HepG2 (cell line): ENCODE results near the gene IGFBP5. TPM values are rescaled to one million over a fixed set of nuclear protein-coding genes. Genes with fewer than 3 reads are reported as not detected.

Experiments
- ATAC-seq: fragments of 200-7000 bp; cut with Tn5 transposase; 3 replicates; pipeline ENCODE4 v1.9.1; 2020; ENCODE audit warnings: mild to moderate bottlenecking, moderate library complexity
- BruUV-seq: library from RNA; stranded (reverse); fragments of 400-500 nt; replicated peaks from 2 replicates; lab custom pipeline; 2021; lab: Mats Ljungman, UMichigan
- CTCF ChIA-PET: fragments of 300-600 bp; formaldehyde crosslinking; extraction: SDS; loops from one replicate; lab custom pipeline; 2021; ENCODE audit warnings: low total read pairs, inconsistent platforms, low intra/inter-chr PET ratio; lab: Yijun Ruan, JAX
- POLR2A ChIA-PET: fragments of 350-600 bp; sonication (Branson Sonifier 250); formaldehyde crosslinking; loops from one replicate; lab custom pipeline; 2020; ENCODE audit warnings: antibody characterized with exemption, inconsistent platforms; lab: Yijun Ruan, JAX
- DNase-seq: peaks from one replicate; pipeline ENCODE4 v3.0.0-alpha.2; 2015; ENCODE audit warnings: low spot score
- FAIRE-seq: peaks from 3 replicates; lab custom pipeline; 2011; peaks lifted over from hg19 to GRCh38; lab: Jason Lieb, UNC
- H2AFZ ChIP-seq: one replicate; pipeline ENCODE4 v1.6.1; 2011; ENCODE audit warnings: low read length, inconsistent platforms
- H3K27ac ChIP-seq: fragments of 300-600 bp; 3 replicates; pipeline ENCODE4 v1.8.0; 2011; ENCODE audit warnings: mixed run types, mild to moderate bottlenecking, mixed read lengths, low read length, inconsistent platforms; ENCODE audit not compliant: insufficient read depth; ENCODE audit errors: extremely low read length
- H3K27me3 ChIP-seq, 2 experiments: fragments of 200-600 bp in 1 of 2; 2 replicates in 1 of 2; 3 replicates in 1 of 2; pipeline versions ENCODE4 v1.6.0 to v1.8.0; 2011; ENCODE audit warnings: low read length in 2 of 2, mild to moderate bottlenecking in 2 of 2, moderate library complexity in 2 of 2, inconsistent platforms in 1 of 2; ENCODE audit not compliant: insufficient read depth in 2 of 2, control insufficient read depth in 1 of 2
- H3K36me3 ChIP-seq, 2 experiments: fragments of 200-600 bp in 1 of 2; replicated peaks in 1 of 2; 2 replicates in 1 of 2; 3 replicates in 1 of 2; pipeline versions ENCODE4 v1.5.1 to v1.8.0; 2011; ENCODE audit warnings: low read length in 2 of 2, inconsistent platforms in 1 of 2; ENCODE audit not compliant: insufficient read depth in 2 of 2, control insufficient read depth in 1 of 2
- H3K4me1 ChIP-seq: 2 replicates; pipeline ENCODE4 v1.5.1; 2012; ENCODE audit warnings: low read length, inconsistent platforms; ENCODE audit not compliant: insufficient read depth
- H3K4me2 ChIP-seq: 2 replicates; pipeline ENCODE4 v1.6.0; 2011; ENCODE audit warnings: low read depth, low read length, inconsistent platforms
- H3K4me3 ChIP-seq, 3 experiments: fragments of 200-600 bp in 1 of 3; sonication (generic), shearing (Covaris generic) in 1 of 3; replicated peaks in 1 of 3; 2 replicates each; pipeline ENCODE4 v1.5.1; 2011 to 2016; ENCODE audit warnings: low read length in 3 of 3, inconsistent platforms in 2 of 3, low read depth in 2 of 3, mild to moderate bottlenecking in 2 of 3, control low read depth in 1 of 3, mixed read lengths in 1 of 3; ENCODE audit not compliant: insufficient read depth in 1 of 3
- H3K79me2 ChIP-seq: one replicate; pipeline ENCODE4 v1.6.1; 2011; ENCODE audit warnings: low read length, inconsistent platforms; ENCODE audit not compliant: insufficient read depth
- H3K9ac ChIP-seq: 2 replicates; pipeline ENCODE4 v1.6.0; 2011; ENCODE audit warnings: mild to moderate bottlenecking, low read depth, low read length, inconsistent platforms; ENCODE audit not compliant: insufficient read depth
- H3K9me3 ChIP-seq: 2 replicates; pipeline ENCODE4 v1.5.1; 2012; ENCODE audit warnings: mild to moderate bottlenecking, low read length
- H4K20me1 ChIP-seq: 2 replicates; pipeline ENCODE4 v1.6.0; 2011; ENCODE audit warnings: inconsistent platforms, mild to moderate bottlenecking, low read length, moderate library complexity; ENCODE audit not compliant: insufficient read depth
- BCL6 ChIP-seq: IDR thresholded peaks from 2 replicates; pipeline ENCODE4 v1.6.1; 2016; ENCODE audit warnings: missing genetic modification reagents, missing compliant biosample characterization
- GZF1 ChIP-seq: sonication (generic); formaldehyde crosslinking; IDR thresholded peaks from 2 replicates; pipeline ENCODE4 v1.5.1; 2020; ENCODE audit warnings: mild to moderate bottlenecking, missing genetic modification reagents
- HES4 ChIP-seq: sonication (generic); formaldehyde crosslinking; IDR thresholded peaks from 2 replicates; pipeline ENCODE4 v1.9.0; 2021; ENCODE audit warnings: mild to moderate bottlenecking, missing genetic modification reagents, borderline replicate concordance
- HIC2 ChIP-seq: sonication (generic); formaldehyde crosslinking; IDR thresholded peaks from 2 replicates; pipeline ENCODE4 v1.9.0; 2022; ENCODE audit warnings: low read depth, missing genetic modification reagents
- HMGXB3 ChIP-seq: sonication (generic); formaldehyde crosslinking; IDR thresholded peaks from 2 replicates; pipeline ENCODE4 v1.4.0; 2020; ENCODE audit warnings: missing genetic modification reagents, borderline replicate concordance
- HNRNPLL ChIP-seq: fragments of 200-400 bp; formaldehyde crosslinking; IDR thresholded peaks from 2 replicates; pipeline ENCODE4 v1.6.1; 2017; ENCODE audit warnings: mild to moderate bottlenecking, low read depth, low read length; ENCODE audit not compliant: poor library complexity, severe bottlenecking
- KDM2A ChIP-seq: sonication (generic); formaldehyde crosslinking; IDR thresholded peaks from 2 replicates; pipeline ENCODE4 v1.4.0; 2020; ENCODE audit warnings: low read depth, missing genetic modification reagents, borderline replicate concordance
- KMT2A ChIP-seq: sonication (generic); formaldehyde crosslinking; IDR thresholded peaks from 2 replicates; pipeline ENCODE4 v1.4.0; 2020; ENCODE audit warnings: missing genetic modification reagents
- MAFG ChIP-seq: sonication (generic); formaldehyde crosslinking; IDR thresholded peaks from 2 replicates; pipeline ENCODE4 v1.5.1; 2020; ENCODE audit warnings: mild to moderate bottlenecking, missing genetic modification reagents
- MEF2D ChIP-seq: sonication (generic); formaldehyde crosslinking; IDR thresholded peaks from 2 replicates; pipeline ENCODE4 v1.5.1; 2020; ENCODE audit warnings: mild to moderate bottlenecking, missing genetic modification reagents
- NR2F2 ChIP-seq: IDR thresholded peaks from 2 replicates; pipeline ENCODE4 v1.6.1; 2012; ENCODE audit warnings: low read depth, inconsistent platforms, borderline replicate concordance
- SNRNP70 ChIP-seq: fragments of 200-400 bp; formaldehyde crosslinking; IDR thresholded peaks from 2 replicates; pipeline ENCODE4 v1.6.1; 2017; ENCODE audit warnings: mild to moderate bottlenecking, low read depth, low read length, moderate library complexity
- ZBTB1 ChIP-seq: sonication (generic); formaldehyde crosslinking; IDR thresholded peaks from 2 replicates; pipeline ENCODE4 v1.4.0; 2020; ENCODE audit warnings: missing genetic modification reagents, borderline replicate concordance
- ZFP1 ChIP-seq: IDR thresholded peaks from 2 replicates; pipeline ENCODE4 v1.6.1; 2016
- ZNF414 ChIP-seq: sonication (generic); formaldehyde crosslinking; IDR thresholded peaks from 2 replicates; pipeline ENCODE4 v1.5.0; 2020; ENCODE audit warnings: missing genetic modification reagents
- WGBS: methylation state at CpG from one replicate; pipeline ENCODE4 v1.1.6; 2017; ENCODE audit warnings: low lambda C conversion rate; 5-methylcytosine and 5-hydroxymethylcytosine counted together
- in situ Hi-C: cut with HindIII; loops from 2 replicates; pipeline ENCODE4 v1.10.0; 2017; ENCODE audit warnings: low pct_unique_long_range_greater_than_20kb; ENCODE audit not compliant: extremely low pct_ligation_motif_present
- intact Hi-C: fragments of 100-400 bp; cut with micrococcal nuclease; formaldehyde crosslinking; loops from one replicate; pipeline ENCODE4 v1.10.0; 2022; ENCODE audit not compliant: unreplicated experiment
- polyA plus RNA-seq, 8 experiments: library from polyadenylated mRNA; depleted of rRNA in 3 of 8; stranded (reverse) in 7 of 8; unstranded in 1 of 8; fragments of >200 nt; fragmentation: Illumina TruSeq in 4 of 8; extraction: Trizol in 4 of 8; gene quantifications; 2 replicates each; pipeline versions ENCODE4 v1.2.1 to v1.2.3, GENCODE V29; 2011 to 2016; ENCODE audit warnings: low read depth in 4 of 8, missing spikeins in 1 of 8, mixed read lengths in 1 of 8; ENCODE audit not compliant: insufficient read depth in 1 of 8
- total RNA-seq, 5 experiments: library from RNA; depleted of rRNA; stranded (reverse); fragments of >200 nt; fragmentation: Illumina TruSeq; extraction: Trizol; gene quantifications; 2 replicates each; pipeline ENCODE4 v1.2.3, GENCODE V29; 2016; ENCODE audit warnings: low read depth in 1 of 5

The IGFBP5 gene
- total and polyA plus RNA-seq, 2 of the 13 experiments (the other 11 are each of a cell fraction or from before 2014, with no cell fraction given): 0.15 TPM; not detected in 1

- H3K27me3 ChIP-seq: peaks cover 27 to 83% of the 10 kb centered on the region in 2 experiments
- ATAC-seq (peak; percentile 50), DNase-seq (no peak), FAIRE-seq (no peak)
- peak overlapping the region in 1 of 3 experiments; percentile 13; a peak in 1 of 6 replicates for H3K4me3 ChIP-seq
- no peaks in the 10 kb centered on the region for H4K20me1 ChIP-seq
- no peak overlapping the region for H3K4me2 ChIP-seq
- no peaks in the 10 kb centered on the region for H3K9me3 ChIP-seq
- 22% methylated on average over 37 of the region's 59 CpGs for WGBS
- ChIA-PET POLR2A (no interaction called here), CTCF (no interaction called here)
- H3K27ac ChIP-seq: no peak overlapping the region
- BruUV-seq: no TSS peak
- H3K9ac ChIP-seq: no peak overlapping the region
- no peaks in the 10 kb centered on the region for H3K4me1 ChIP-seq
- no peaks in the 10 kb centered on the region for H3K36me3 ChIP-seq
- intact Hi-C loops: loop anchor here (10.0 kb wide), 1 partner anchor 641 kb away; no protein-coding TSS in a partner anchor
- no peak overlapping the region for H2AFZ ChIP-seq
- H3K79me2 ChIP-seq: no peaks in the 10 kb centered on the region
- in situ Hi-C loops: loop anchor here (5.0 kb wide), 2 partner anchors 453 to 1018 kb away; no protein-coding TSS in a partner anchor
- no peak for TF ChIP-seq GZF1 (CRISPR knock-in tag)
- TF ChIP-seq HMGXB3 (CRISPR knock-in tag): no peak
- TF ChIP-seq ZBTB1: no peak
- peak; percentile 84 for TF ChIP-seq HNRNPLL
- TF ChIP-seq ZFP1 (CRISPR knock-in tag): no peak
- TF ChIP-seq KMT2A (CRISPR knock-in tag): no peak
- no peak for TF ChIP-seq HIC2 (CRISPR knock-in tag)
- no peak for TF ChIP-seq ZNF414 (CRISPR knock-in tag)
- no peak for TF ChIP-seq NR2F2
- TF ChIP-seq SNRNP70: no peak
- no peak for TF ChIP-seq BCL6 (CRISPR knock-in tag)
- TF ChIP-seq KDM2A: peak; percentile 21; the same call in 1 of the 2 replicates
- no peak for TF ChIP-seq HES4 (CRISPR knock-in tag)
- TF ChIP-seq MEF2D (CRISPR knock-in tag): no peak
- TF ChIP-seq MAFG: no peak
These were observed 1.1 kb downstream of the IGFBP5 start for GRCh38 chr2:216694082-216694825.
